ENCODE data around the gene ZDHHC20.

Gene ZDHHC20

DNA sequence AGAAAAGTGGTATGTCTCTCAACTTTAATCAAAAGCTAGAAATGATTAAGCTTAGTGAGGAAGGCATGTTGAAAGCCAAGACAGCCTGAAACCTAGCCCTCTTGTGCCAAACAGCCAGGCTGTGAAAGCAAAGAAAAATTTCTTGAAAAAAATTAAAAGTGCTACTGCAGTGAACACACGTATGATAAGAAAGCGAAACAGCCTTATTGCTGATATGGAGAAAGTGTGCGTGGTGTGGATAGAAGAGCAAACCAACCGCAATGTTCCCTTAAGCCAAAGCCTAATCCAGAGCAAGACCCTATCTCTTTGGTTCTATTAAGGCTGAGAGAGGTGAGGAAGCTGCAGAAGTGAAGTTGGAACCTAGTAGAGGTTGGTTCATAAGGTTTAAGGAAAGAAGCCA lies 96.4 kb downstream of the ZDHHC20 start:
- H3K4me3 ChIP-seq (ENCODE audit: low read depth, low read length): no peak overlapping the region

DNA sequence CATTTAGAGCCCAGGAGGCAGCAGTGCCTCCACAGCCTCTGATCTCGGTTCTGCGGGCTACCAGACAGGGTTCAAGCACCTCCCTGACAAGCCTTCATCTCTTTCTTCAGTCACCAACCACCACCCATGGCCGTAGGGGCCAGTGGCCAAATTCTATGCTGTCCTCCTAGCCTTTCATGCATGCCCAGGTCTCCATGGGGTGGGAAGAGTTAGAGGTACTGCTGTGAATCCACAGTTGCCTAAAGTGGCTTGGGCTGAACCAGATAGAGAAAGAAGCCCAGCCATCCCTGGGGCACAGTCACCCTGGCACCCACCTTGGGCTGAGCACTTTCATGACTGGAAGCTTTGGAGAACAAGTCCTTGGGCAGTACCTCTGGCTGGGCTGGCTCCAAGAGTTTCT lies 97.4 kb downstream of the ZDHHC20 start:
- H3K4me3 ChIP-seq (ENCODE audit: low read depth, low read length): no peak overlapping the region

DNA sequence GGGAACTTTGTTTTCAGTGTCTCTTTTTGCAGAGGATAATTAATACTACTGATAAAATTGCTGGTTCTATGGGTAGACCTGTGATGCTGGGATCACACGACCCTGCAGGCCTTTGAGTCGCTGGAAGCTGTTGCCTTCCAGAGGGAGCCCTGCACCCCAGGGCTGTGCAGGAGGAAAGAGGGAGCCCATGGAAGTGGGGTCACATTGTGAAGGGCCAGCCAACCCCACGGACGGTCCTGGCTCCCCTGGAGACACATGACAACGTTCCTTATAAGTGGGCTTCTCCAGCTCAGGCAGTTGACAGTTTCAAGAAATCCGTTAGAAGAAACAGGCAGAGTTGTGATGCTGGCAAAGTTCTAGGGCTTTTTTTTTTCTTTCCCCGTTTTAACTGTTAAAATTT lies 98.0 kb downstream of the ZDHHC20 start:
- no peak overlapping the region for H3K4me3 ChIP-seq (ENCODE audit: low read depth, low read length)

DNA sequence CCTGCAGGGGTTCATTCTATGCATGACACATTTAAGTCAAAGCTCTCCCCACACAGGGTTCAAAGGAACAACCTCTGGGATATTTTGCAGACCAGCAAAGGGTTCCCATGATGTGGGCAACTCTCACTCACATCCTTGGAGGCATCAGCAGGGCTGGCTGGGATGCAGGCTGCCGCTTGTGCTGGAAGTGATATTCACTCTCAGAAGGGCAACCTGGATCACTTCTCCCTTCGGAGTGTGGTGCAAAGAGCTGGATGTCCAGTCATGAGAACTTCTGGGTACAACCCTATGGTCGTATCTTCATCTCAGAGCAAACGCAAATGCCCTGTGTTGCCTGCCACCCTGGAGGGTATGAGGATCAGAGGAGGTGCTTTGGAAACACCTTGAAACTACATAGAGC lies 98.6 kb downstream of the ZDHHC20 start:
- H3K4me3 ChIP-seq (ENCODE audit: low read depth, low read length): no peak overlapping the region

DNA sequence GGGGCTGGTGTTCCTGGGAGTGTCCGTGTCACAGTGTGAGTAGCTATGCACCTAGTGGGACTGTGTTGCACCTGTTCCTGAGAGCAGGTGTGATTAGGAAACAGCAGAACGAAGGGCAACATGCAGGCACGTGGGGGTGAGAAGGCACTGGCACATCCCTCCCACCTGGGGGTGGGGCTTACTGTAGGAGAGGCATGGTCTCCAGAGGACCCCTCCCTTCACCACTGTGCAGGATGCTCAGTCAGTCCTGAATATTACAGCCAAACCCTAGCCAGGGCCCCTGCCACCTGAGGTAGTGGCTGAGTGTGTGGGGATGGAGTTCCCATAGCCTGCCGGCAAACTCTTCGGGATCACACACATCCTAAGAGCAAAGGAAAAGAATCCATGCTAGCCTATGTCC lies 99.2 kb downstream of the ZDHHC20 start:
- H3K4me3 ChIP-seq (ENCODE audit: low read depth, low read length): no peak overlapping the region

DNA sequence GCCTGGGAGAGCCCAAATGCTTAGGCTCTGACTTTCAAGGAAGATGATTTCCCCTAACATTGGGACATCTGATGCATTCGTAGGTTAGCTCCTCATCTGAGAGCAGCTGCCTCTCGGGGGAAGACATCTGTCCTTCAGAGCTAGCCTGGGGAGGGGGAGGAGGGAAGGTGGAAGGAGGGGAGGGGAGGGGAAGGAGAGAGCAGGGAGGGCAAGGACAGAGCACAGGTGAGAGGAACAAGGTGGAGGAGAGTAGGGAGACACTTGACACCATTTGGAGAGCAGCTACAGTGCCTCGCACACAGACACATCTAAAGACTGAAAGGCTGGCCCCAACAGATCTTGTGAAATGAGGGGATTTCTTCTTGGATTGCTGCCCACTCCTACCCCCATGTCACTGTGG lies 103.8 kb downstream of the ZDHHC20 start:
- H3K4me3 ChIP-seq (ENCODE audit: low read depth, low read length): no peak overlapping the region

DNA sequence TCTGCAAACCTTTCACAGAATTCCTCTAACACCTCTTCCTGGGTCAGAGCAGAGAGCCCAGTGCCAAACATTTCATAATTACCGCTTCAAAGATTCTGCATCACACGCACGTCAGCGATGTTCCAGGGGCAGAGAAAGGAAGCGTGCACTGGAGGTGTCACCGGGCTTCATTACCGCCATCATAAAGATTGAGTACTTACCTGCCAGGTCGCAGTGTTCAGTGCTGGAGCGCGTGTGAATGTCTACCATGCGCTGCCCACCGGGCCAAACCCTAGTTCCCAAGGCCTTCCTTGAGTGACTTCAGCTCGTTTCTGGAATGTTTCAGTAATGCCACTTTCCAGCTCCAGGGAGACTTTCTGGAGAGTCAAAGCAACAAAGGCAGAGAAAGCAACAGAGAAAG lies 104.4 kb downstream of the ZDHHC20 start:
- H3K4me3 ChIP-seq (ENCODE audit: low read depth, low read length): no peak overlapping the region

DNA sequence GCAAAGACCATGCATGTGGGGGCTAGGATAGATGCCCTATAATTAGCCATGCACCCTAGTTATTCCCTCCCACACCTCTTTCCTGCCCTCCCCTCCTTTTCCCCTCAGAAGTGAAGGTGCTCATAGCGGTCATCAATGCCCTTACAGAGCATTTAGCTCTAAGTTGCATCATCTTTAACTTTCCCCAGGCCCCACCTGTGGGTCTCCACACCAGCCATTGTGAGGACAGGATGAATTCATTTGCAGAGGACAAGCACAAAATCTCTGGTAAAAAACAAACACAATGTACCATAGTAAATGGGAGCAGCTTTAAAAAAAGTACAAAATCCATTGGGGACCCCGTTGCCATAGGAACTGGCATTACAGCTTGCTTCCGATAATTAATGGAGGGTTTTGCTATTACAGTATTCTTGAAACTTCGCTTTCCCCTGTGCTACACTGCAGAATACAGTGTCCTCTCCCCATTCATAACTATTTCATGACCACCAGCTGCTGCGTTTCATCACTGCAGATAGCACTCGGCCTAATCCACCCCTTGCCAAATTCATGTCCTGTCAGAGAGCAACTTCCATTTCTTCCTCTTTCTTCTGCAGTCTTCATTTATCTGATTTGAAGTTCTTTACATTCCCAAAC lies 110.5 kb downstream of the ZDHHC20 start:
- no peak overlapping the region for H3K4me3 ChIP-seq (ENCODE audit: low read depth, low read length)

DNA sequence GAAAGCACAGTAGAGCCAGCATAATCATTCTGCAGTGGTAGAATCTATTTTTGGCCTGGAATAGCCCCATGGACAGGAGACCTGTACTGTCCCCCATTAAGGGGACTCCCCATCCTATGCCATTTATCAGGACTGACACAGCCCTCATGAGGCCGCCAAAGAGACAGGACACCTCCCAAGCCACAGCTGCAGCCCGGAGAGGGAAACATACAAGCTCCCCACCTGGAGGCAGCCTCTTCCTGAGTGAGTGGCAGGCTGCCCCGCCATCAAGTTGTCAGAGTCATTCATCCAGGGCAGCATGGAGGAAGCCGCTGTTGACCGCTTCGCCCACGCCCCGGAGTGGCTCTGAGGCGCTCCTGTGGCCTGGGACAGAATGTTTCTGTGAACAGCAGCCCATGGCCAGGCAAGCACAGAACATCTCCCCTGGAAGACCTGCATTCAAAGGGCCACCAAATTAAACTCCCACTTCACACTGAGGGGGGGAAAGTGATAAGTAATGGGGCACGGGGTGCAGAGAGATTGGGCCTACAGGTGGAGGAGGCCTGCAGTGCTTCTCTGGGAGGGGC lies 111.3 kb downstream of the ZDHHC20 start:
- H3K4me3 ChIP-seq (ENCODE audit: low read depth, low read length): no peak overlapping the region

DNA sequence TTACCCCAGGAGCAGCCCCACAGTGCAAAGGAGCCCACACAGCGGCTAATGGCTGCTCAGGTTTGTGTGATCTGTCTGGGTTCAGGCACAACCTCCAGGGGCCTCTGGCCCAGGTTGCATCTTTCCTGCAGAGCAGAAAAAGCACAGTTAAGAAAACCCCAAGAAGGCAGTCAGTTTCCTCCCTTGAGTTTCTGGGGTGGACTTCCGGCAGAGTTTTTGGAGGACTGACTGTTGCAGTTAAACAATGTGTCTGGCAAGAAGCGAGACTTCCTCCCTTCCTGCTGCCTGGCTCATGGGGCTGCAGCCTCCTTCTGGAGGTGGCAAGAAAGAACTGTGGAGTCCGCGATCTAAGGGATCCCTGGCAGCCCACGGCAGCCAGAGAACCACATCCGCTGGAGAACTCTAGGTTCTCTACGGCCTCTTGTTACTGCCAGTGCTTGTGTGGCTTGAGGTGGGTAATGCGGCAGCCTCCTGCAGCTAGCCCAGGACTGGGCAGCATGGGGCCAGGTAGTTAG lies 114.4 kb downstream of the ZDHHC20 start:
- H3K4me3 ChIP-seq (ENCODE audit: low read depth, low read length): no peak overlapping the region

DNA sequence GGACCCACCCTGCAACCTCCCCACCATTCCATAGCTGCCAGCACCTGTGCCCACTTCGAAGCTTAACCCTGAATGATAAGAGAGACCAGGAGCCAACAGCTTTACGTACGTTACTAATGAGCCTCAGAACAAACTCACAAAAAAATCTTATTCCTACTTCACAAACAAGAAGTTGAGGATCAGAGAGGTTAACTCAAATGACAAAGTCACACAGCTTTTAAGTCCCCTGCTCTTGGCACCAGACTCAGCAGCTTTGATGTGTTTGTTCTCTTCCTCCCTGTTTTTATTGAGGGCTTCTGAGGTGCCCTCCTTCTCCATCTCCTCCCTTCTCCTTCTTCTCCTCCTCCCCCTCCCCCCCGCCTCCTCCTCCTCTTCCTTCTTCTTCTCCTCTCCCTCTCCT lies 115.4 kb downstream of the ZDHHC20 start:
- no peak overlapping the region for H3K4me3 ChIP-seq (ENCODE audit: low read depth, low read length)

DNA sequence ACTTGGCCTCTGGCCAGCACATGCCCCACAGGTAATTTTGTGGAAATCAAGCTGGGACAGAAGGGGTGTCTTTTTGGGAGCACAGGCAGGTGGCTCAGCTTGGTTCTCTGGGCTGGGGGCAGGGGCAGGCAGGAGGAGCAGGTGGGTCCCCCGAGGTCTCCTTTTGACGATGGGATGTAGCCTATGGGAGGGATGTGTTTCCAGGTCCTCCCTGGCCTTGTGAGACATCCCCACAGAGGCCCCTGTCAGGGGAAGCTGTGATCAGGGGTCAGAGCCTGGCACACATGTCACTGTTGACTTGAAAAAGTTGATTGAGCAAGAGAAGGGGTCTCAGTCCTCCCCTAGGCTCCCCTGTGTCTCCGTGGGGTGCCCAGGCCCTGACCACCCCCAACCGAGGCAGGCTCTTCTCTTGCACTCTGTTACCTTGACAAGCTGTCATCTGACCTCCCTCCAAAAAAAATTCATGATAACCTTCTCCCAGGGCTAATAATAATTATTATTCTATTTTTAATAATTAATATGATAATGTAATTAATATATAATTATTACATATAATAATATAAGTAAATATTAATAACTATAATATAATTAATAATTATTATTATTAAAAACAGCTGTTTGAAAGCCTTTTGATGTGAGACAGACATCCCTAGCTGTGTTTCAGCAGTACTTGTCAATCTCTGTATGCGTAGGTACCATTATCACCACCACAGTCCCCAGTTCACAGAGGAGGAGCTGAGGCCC lies 116.2 kb downstream of the ZDHHC20 start:
- H3K4me3 ChIP-seq (ENCODE audit: low read depth, low read length): no peak overlapping the region

DNA sequence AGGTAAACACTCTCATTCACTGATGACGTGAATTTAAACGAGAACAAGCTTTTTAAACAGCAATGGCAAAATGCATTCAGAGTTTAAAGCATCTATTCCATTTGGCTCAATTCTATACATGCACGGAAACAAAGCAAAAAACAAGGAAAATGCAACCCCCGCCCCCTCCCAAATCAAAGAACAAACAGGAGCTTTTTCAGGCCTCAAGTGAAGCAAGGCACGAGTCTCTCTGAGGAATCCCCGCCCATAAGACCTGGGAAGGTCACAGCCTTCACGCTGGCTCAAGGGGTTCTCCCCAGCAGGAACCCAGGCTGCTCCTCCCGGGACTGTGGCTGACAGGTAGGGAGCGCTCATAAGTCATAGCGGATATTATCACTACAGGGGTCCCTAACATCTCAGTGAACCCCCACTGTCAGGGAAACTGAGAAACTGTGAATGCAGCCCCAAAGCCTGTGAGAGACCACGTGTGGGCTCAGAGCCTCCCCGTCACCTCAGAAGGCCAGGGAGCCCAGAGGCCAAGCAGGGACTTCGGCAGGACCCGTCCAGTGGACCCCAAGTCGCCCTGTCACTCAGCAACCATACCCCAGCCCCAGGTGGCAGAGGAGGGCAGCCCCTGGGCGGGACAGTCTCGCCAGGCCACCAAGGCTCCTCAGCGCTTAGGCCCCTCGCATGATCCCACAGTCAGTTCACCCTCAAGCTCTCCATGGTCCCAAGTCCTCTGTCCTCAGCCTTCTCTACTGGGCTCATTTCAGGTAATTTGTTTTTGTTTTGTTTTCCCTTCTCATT lies 117.3 kb downstream of the ZDHHC20 start:
- no peak overlapping the region for H3K4me3 ChIP-seq (ENCODE audit: low read depth, low read length)

DNA sequence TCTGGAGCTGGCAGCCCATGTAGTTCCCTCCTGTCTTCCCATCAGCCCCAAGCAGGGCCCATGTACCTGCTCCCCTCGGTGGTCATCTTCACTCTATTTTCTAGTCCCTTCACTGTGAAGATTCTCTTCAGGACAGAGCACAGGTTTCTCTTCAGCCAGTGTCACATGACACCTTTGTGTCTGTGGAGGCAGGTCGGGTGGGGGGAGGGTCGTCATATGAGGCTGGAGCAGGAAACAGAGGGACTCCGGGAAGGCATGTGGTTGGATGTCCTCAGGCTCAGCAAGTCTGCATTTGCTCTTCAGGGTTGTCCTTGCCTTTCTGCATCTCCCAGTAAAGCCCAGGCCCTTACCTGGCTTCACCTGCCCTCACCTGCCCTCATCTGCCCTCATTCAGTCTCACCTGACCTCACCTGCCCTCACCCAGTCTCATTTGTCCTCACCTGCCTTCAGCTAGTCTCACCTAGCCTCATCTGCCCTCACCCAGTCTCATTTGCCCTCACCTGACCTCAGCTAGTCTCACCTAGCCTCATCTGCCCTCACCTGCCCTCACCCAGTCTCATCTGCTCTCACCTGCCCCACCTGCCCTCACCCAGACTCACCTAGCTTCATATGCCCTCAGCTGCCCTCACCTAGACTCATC lies 120.3 kb downstream of the ZDHHC20 start:
- no peak overlapping the region for H3K4me3 ChIP-seq (ENCODE audit: low read depth, low read length)

DNA sequence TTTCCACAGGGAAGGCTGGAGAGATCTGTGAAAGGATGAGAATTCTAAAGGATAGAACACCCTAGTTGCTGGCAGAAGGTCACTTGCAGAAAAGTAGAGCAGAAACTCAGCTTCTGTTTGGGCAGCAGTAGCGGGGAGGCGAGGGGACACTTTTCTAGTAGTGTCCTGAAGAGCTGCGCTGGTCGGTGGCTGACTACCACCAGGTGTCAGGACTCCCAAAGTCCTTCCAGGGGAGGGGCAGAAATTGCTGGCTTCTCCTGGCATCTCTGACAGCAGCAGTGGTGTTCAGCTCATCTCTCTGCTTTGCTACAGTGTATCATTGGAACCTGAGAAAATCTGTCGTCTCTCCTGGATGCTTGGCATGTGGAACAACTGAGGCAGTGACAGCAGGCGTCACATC lies 120.9 kb downstream of the ZDHHC20 start:
- H3K4me3 ChIP-seq (ENCODE audit: low read depth, low read length): no peak overlapping the region

DNA sequence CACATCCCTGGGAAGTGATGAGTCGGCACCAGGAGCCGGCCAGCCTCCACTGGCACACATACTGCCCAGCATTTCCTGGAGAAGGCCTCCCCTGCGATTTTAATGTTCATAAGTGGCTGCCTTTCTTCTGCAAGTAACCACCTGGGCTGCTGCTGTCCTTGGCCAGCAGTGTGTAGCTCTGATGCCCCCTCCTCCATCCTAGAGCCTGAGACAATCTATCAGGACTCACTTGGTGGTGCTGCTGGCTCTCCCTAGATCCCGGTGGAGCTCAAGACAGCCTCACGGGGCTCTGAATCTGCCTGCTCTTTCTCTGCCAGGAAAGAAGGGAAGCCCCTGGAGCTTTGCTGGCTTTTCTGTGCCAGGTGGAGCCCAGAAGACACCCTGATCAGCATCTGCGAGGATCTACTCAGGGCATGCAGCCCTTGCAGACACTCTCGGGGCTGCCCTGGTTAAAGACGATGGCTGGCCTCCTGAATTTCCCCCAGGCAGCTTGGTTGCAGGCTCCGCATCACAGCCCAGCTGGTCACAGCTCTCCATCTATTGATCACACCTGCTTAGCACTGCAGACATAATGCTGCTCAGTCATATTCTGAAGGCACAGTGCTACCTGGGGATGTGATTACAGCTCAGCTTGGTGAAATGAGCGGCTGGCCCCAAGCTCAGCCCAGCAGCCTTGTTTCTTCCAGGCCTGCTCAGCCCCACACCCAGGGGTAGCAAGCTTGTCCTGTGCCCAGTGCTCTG lies 122.3 kb downstream of the ZDHHC20 start:
- no peak overlapping the region for H3K4me3 ChIP-seq (ENCODE audit: low read depth, low read length)

DNA sequence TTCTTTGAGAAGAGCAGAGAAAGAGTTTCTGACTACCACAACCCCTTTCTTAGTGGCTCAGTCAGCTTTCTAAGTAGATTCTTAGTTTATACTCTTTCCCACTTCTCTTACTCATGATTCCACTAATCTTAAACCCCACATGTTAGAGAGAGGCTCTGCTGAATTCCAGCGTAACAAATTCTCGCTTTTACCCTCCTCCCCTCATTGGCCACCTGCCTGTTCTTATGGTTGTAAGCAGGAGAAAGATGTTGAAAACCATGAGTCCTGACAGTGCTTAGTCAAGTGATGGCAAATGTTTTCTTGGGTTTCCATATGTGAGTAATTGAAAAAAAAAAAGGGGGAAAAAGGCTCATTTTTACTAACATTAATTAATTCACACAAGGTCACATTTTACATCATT lies 125.9 kb downstream of the ZDHHC20 start:
- no peak overlapping the region for H3K4me3 ChIP-seq (ENCODE audit: low read depth, low read length)

DNA sequence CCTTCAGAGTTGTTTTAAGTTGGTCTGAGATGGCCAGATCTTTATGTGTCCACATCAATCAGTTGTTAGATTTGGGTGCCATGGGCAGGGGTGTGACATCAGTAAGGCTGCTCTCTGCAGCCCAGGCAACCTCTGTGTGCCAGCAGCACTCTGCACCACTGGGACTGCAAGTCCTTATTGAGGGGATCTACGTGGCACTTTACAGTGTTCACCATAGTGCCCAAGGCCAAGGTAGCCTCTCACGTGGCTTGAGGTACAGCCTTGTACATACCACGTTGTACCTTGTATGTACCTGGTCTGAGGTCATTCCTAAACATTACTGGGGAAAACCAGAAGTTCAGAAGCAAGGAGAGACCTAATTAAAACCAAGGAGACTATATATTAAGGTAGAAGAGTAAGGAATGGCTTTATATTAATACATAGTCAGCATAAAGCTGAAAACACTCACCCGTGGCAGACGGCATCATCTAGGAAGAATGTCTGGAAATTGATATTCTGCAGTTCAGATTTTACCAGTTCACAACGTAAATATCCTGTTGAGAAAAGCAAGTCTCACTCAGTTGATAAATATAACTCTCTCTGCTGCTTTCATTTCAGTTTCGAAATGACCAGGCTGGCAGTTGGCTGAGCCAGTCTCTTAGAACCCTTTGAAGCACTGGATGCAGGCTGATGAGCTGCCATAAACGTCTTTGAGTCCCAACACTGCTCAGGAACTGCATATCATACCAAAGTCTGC lies 128.8 kb downstream of the ZDHHC20 start:
- no peak overlapping the region for H3K4me3 ChIP-seq (ENCODE audit: low read depth, low read length)

DNA sequence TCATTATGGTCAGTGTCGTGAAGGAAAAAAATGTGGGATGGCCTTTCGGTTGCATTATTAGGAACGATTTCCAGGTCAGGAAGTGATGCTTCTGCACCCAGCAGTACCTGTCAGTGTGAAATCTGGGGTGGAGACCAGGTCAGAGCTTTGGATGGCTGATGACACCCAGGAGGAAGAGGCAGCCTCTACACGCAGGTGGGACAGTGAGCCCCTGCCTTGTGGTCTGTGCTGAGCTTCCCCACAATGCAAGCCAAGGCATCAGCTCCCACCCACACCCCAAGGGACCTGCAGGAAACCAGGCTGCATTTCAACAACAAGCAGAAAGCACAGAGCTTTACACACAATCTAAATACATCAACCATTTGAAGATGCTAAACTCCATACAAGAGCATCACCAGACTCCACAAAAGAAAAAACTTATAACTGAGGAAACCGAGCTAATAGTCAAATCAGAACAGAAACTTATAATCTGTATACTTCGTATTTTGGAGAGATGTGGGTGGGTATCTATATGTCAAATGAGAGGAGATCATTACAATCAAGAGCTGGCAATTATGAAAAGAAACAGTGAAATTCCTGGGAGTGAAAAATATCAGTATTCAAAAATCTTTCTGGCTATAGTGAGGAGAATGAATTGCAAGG lies 130.1 kb downstream of the ZDHHC20 start:
- H3K4me3 ChIP-seq (ENCODE audit: low read depth, low read length): no peak overlapping the region
